H9 (cell line): Measurements from ENCODE around the gene AASS. TPM values are rescaled to one million over a fixed set of nuclear protein-coding genes. Genes with fewer than 3 reads are reported as not detected.

ENCODE experiments used
- DNase-seq: peaks from one replicate; pipeline ENCODE4 v3.0.0-alpha.2; 2017
- H2AFZ ChIP-seq: one replicate; pipeline ENCODE4 v1.6.1; 2013; ENCODE audit warnings: mild to moderate bottlenecking, low read length, control low read depth, moderate library complexity
- H2AK5ac ChIP-seq: 2 replicates; pipeline ENCODE4 v1.6.1; 2013; ENCODE audit warnings: low read length, control low read depth, mixed read lengths; ENCODE audit not compliant: insufficient read length
- H2BK120ac ChIP-seq: one replicate; pipeline ENCODE4 v1.6.1; 2013; ENCODE audit warnings: low read depth, mild to moderate bottlenecking, low read length, control low read depth, inconsistent platforms; ENCODE audit not compliant: poor library complexity, severe bottlenecking
- H2BK12ac ChIP-seq: 2 replicates; pipeline ENCODE4 v1.6.1; 2013; ENCODE audit warnings: low read length, control low read depth, mixed read lengths, low read depth; ENCODE audit not compliant: insufficient read length
- H2BK15ac ChIP-seq: 2 replicates; pipeline ENCODE4 v1.6.1; 2013; ENCODE audit warnings: low read depth, low read length, control low read depth
- H2BK20ac ChIP-seq: one replicate; pipeline ENCODE4 v1.6.1; 2013; ENCODE audit warnings: low read depth, mild to moderate bottlenecking, low read length, control low read depth, inconsistent platforms; ENCODE audit not compliant: poor library complexity, severe bottlenecking
- H2BK5ac ChIP-seq: 2 replicates; pipeline ENCODE4 v1.6.1; 2013; ENCODE audit warnings: low read length, control low read depth, mixed read lengths; ENCODE audit not compliant: insufficient read length
- H3K14ac ChIP-seq: 2 replicates; pipeline ENCODE4 v1.6.1; 2013; ENCODE audit warnings: low read length, control low read depth; ENCODE audit not compliant: insufficient read depth
- H3K18ac ChIP-seq: 2 replicates; pipeline ENCODE4 v1.6.1; 2013; ENCODE audit warnings: low read depth, mild to moderate bottlenecking, mixed read lengths, low read length, control low read depth; ENCODE audit not compliant: insufficient read length
- H3K23ac ChIP-seq: 2 replicates; pipeline ENCODE4 v1.6.1; 2013; ENCODE audit warnings: low read length, control low read depth, mixed read lengths, low read depth; ENCODE audit not compliant: insufficient read length
- H3K23me2 ChIP-seq: 2 replicates; pipeline ENCODE4 v1.6.1; 2013; ENCODE audit warnings: low read depth, mild to moderate bottlenecking, mixed read lengths, low read length, control low read depth; ENCODE audit not compliant: insufficient read length, poor library complexity, severe bottlenecking
- H3K27ac ChIP-seq: 2 replicates; pipeline ENCODE4 v1.5.1; 2013; ENCODE audit warnings: low read length, control low read depth, mixed read lengths, low read depth; ENCODE audit not compliant: insufficient read length
- H3K27me3 ChIP-seq: 2 replicates; pipeline ENCODE4 v1.6.1; 2013; ENCODE audit warnings: low read length, control low read depth, inconsistent platforms; ENCODE audit not compliant: insufficient read depth
- H3K4ac ChIP-seq: 2 replicates; pipeline ENCODE4 v1.6.1; 2013; ENCODE audit warnings: low read depth, mild to moderate bottlenecking, control low read depth, inconsistent platforms, low read length, moderate library complexity
- H3K4me1 ChIP-seq: 2 replicates; pipeline ENCODE4 v1.6.1; 2013; ENCODE audit warnings: low read length, control low read depth, inconsistent platforms; ENCODE audit not compliant: insufficient read depth
- H3K4me2 ChIP-seq: 2 replicates; pipeline ENCODE4 v1.6.1; 2013; ENCODE audit warnings: low read length, control low read depth, mixed read lengths; ENCODE audit not compliant: insufficient read length, insufficient read depth
- H3K56ac ChIP-seq: 2 replicates; pipeline ENCODE4 v1.6.1; 2013; ENCODE audit warnings: low read depth, mild to moderate bottlenecking, mixed read lengths, low read length, control low read depth; ENCODE audit not compliant: insufficient read length
- H3K79me1 ChIP-seq: 2 replicates; pipeline ENCODE4 v1.6.1; 2013; ENCODE audit warnings: low read depth, mild to moderate bottlenecking, moderate library complexity, low read length, control low read depth, inconsistent platforms; ENCODE audit not compliant: insufficient read depth, poor library complexity, severe bottlenecking
- H3K79me2 ChIP-seq: 2 replicates; pipeline ENCODE4 v1.6.1; 2013; ENCODE audit warnings: low read length, control low read depth, inconsistent platforms; ENCODE audit not compliant: insufficient read depth
- H3K9ac ChIP-seq: 2 replicates; pipeline ENCODE4 v1.6.1; 2013; ENCODE audit warnings: low read length, control low read depth, mixed read lengths; ENCODE audit not compliant: insufficient read length; ENCODE audit errors: extremely low read depth
- H3K9me3 ChIP-seq: one replicate; pipeline ENCODE4 v1.6.1; 2013; ENCODE audit warnings: low read depth, low read length, inconsistent platforms; ENCODE audit not compliant: control insufficient read depth
- H3T11ph ChIP-seq: one replicate; pipeline ENCODE4 v1.6.1; 2013; ENCODE audit warnings: mild to moderate bottlenecking, low read length, control low read depth, inconsistent platforms
- H4K20me1 ChIP-seq: one replicate; pipeline ENCODE4 v1.6.1; 2013; ENCODE audit not compliant: control insufficient read depth, insufficient read length, insufficient read depth
- H4K5ac ChIP-seq: 2 replicates; pipeline ENCODE4 v1.6.1; 2013; ENCODE audit warnings: low read depth, mild to moderate bottlenecking, mixed read lengths, low read length, control low read depth; ENCODE audit not compliant: insufficient read length
- H4K8ac ChIP-seq: replicated peaks from 2 replicates; pipeline ENCODE4 v1.6.1; 2013; ENCODE audit warnings: low read length, control low read depth, mixed read lengths, low read depth; ENCODE audit not compliant: insufficient read length
- H4K91ac ChIP-seq: 2 replicates; pipeline ENCODE4 v1.6.1; 2013; ENCODE audit warnings: low read depth, mild to moderate bottlenecking, moderate library complexity, mixed read lengths, low read length, control low read depth; ENCODE audit not compliant: insufficient read length
- H3K27ac Mint-ChIP-seq, 3 experiments: 2 replicates in 2 of 3; 3 replicates in 1 of 3; pipeline ENCODE4 v1.8.0; 2020 to 2021; ENCODE audit warnings: mixed read lengths in 3 of 3, mild to moderate bottlenecking in 1 of 3, moderate library complexity in 1 of 3
- H3K27me3 Mint-ChIP-seq: 2 replicates; pipeline ENCODE4 v1.8.0; 2021; ENCODE audit warnings: low read depth, mild to moderate bottlenecking, moderate library complexity, mixed read lengths
- H3K36me3 Mint-ChIP-seq, 3 experiments: 2 replicates in 2 of 3; 3 replicates in 1 of 3; pipeline ENCODE4 v1.8.0; 2020 to 2021; ENCODE audit warnings: low read depth in 3 of 3, mixed read lengths in 3 of 3; ENCODE audit not compliant: insufficient read depth in 1 of 3
- H3K4me1 Mint-ChIP-seq, 2 experiments: 2 replicates each; pipeline ENCODE4 v1.8.0; 2020; ENCODE audit warnings: mixed read lengths in 2 of 2
- H3K4me3 Mint-ChIP-seq, 2 experiments: 2 replicates in 1 of 2; 3 replicates in 1 of 2; pipeline ENCODE4 v1.8.0; 2020 to 2021; ENCODE audit warnings: mild to moderate bottlenecking in 2 of 2, mixed read lengths in 2 of 2, moderate library complexity in 1 of 2
- H3K9me3 Mint-ChIP-seq, 2 experiments: 2 replicates in 1 of 2; 3 replicates in 1 of 2; pipeline ENCODE4 v1.8.0; 2020; ENCODE audit warnings: mild to moderate bottlenecking in 2 of 2, mixed read lengths in 2 of 2, moderate library complexity in 1 of 2
- CTCF ChIP-seq: fragments of 200-600 bp; sonication (generic); conservative IDR thresholded peaks from 3 replicates; pipeline ENCODE4 v1.8.0; 2021; ENCODE audit warnings: antibody characterized with exemption, mild to moderate bottlenecking
- WGBS: extraction: QIAGEN DNeasy Blood & Tissue Kit; methylation state at CpG from one replicate; pipeline ENCODE4 v1.1.7; 2013; ENCODE audit warnings: missing lambda C conversion rate, low lambda C conversion rate, mixed read lengths; ENCODE audit not compliant: insufficient read length; ENCODE audit errors: extremely low coverage; 5-methylcytosine and 5-hydroxymethylcytosine counted together
- total RNA-seq: library from RNA; stranded (reverse); gene quantifications from 2 replicates; pipeline ENCODE4 v1.2.1, GENCODE V29; 2021

AASS gene
- total RNA-seq, 1 experiment from 2014 or later = 398 TPM

GRCh38 chr7:122070834-122071233, 73.2 kb downstream of the AASS start:
- H3K14ac ChIP-seq = no peak overlapping the region
- no peak overlapping the region for H4K8ac ChIP-seq
- no peaks in the 10 kb centered on the region for H3K4me1 ChIP-seq
- no peak overlapping the region for H2BK12ac ChIP-seq
- H2BK20ac ChIP-seq = no peak overlapping the region
- Mint-ChIP-seq H3K4me3 (no peak overlapping the region), H3K27me3 (peaks cover 1% of the 10 kb centered on the region; the same call in 1 of the 2 replicates), H3K4me1 (no peaks in the 10 kb centered on the region), H3K9me3 (no peaks in the 10 kb centered on the region), H3K36me3 (peaks cover 13 to 23% (median 19%) of the 10 kb centered on the region in 3 experiments; a peak in 6 of 7 replicates), H3K27ac (no peak overlapping the region)
- no peak overlapping the region for H2AFZ ChIP-seq
- H4K5ac ChIP-seq = no peak overlapping the region
- no peak overlapping the region for H3K4me2 ChIP-seq
- no peak overlapping the region for H2BK120ac ChIP-seq
- H2AK5ac ChIP-seq = no peak overlapping the region
- H3K9me3 ChIP-seq = no peaks in the 10 kb centered on the region
- DNase-seq = no peak
- H3T11ph ChIP-seq = no peak overlapping the region
- no peaks in the 10 kb centered on the region for H3K79me2 ChIP-seq
- no peak for TF ChIP-seq CTCF
- no peaks in the 10 kb centered on the region for H3K23me2 ChIP-seq
- WGBS = no CpG with 5 or more reads among the region's 3 CpGs
- H3K79me1 ChIP-seq = no peaks in the 10 kb centered on the region
- H3K27ac ChIP-seq = no peak overlapping the region
- H3K56ac ChIP-seq = no peak overlapping the region
- H3K27me3 ChIP-seq = no peaks in the 10 kb centered on the region
- H3K18ac ChIP-seq = no peak overlapping the region
- no peak overlapping the region for H2BK5ac ChIP-seq
- H4K20me1 ChIP-seq = no peaks in the 10 kb centered on the region
- H2BK15ac ChIP-seq = no peak overlapping the region
- H3K9ac ChIP-seq = no peak overlapping the region
- H3K4ac ChIP-seq = no peak overlapping the region
- H4K91ac ChIP-seq = no peak overlapping the region
- H3K23ac ChIP-seq = no peak overlapping the region
